IMR-90 (cell line): ENCODE results near the gene PTRH2. TPM values are rescaled to one million over a fixed set of nuclear protein-coding genes. Genes with fewer than 3 reads are reported as not detected.
A peak's percentile ranks its signal among the peaks of the same experiment; 100 is the strongest.

Experiments used
- ATAC-seq: fragments of 200-7000 bp; cut with Tn5 transposase; 2 replicates; pipeline ENCODE4 v1.9.1; 2020; ENCODE audit warnings: low read depth, mild to moderate bottlenecking, moderate library complexity
- BruUV-seq: library from RNA; stranded (reverse); fragments of 400-500 nt; replicated peaks from 2 replicates; lab custom pipeline; 2021; lab: Mats Ljungman, UMichigan
- CTCF ChIA-PET: fragments of 300-600 bp; formaldehyde crosslinking; extraction: SDS; loops from one replicate; lab custom pipeline; 2021; ENCODE audit warnings: antibody characterized with exemption; lab: Yijun Ruan, JAX
- POLR2A ChIA-PET: fragments of 300-600 bp; sonication (Branson Sonifier 250); formaldehyde crosslinking; loops from one replicate; lab custom pipeline; 2022; ENCODE audit warnings: antibody characterized with exemption; ENCODE audit not compliant: unreplicated experiment; lab: Charles Lee
- DNase-seq: peaks from one replicate; pipeline ENCODE4 v3.0.0; 2013
- H2AFZ ChIP-seq: replicated peaks from 2 replicates; pipeline ENCODE3; 2013; ENCODE audit warnings: low read length, mild to moderate bottlenecking; ENCODE audit not compliant: poor library complexity
- H2AK5ac ChIP-seq: 2 replicates; pipeline ENCODE4 v1.6.1; 2013; ENCODE audit warnings: low read depth, low read length, inconsistent platforms
- H2AK9ac ChIP-seq: replicated peaks from 2 replicates; pipeline ENCODE3; 2013; ENCODE audit warnings: mild to moderate bottlenecking, low read depth, low read length, moderate library complexity; ENCODE audit not compliant: poor library complexity
- H2BK120ac ChIP-seq: 2 replicates; pipeline ENCODE4 v1.6.1; 2013; ENCODE audit warnings: low read depth, low read length, inconsistent platforms
- H2BK15ac ChIP-seq: 3 replicates; pipeline ENCODE4 v1.6.1; 2013; ENCODE audit warnings: low read depth, low read length, inconsistent platforms
- H2BK20ac ChIP-seq: 2 replicates; pipeline ENCODE4 v1.6.1; 2013; ENCODE audit warnings: low read depth, mild to moderate bottlenecking, inconsistent platforms, low read length, moderate library complexity
- H2BK5ac ChIP-seq: 2 replicates; pipeline ENCODE4 v1.6.1; 2013; ENCODE audit warnings: mild to moderate bottlenecking, low read depth, low read length, inconsistent platforms; ENCODE audit not compliant: poor library complexity, severe bottlenecking
- H3K14ac ChIP-seq: replicated peaks from 2 replicates; pipeline ENCODE4 v1.6.1; 2013; ENCODE audit warnings: low read depth, low read length, inconsistent platforms
- H3K18ac ChIP-seq: 2 replicates; pipeline ENCODE4 v1.6.1; 2013; ENCODE audit warnings: low read depth, low read length, control low read depth
- H3K23ac ChIP-seq: 2 replicates; pipeline ENCODE4 v1.6.1; 2013; ENCODE audit warnings: low read depth, low read length, inconsistent platforms
- H3K27ac ChIP-seq: 2 replicates; pipeline ENCODE4 v1.5.1; 2013; ENCODE audit warnings: mild to moderate bottlenecking, control low read depth, low read length; ENCODE audit not compliant: insufficient read depth
- H3K27me3 ChIP-seq: 2 replicates; pipeline ENCODE4 v1.6.1; 2013; ENCODE audit warnings: low read length; ENCODE audit not compliant: control insufficient read depth, insufficient read depth
- H3K36me3 ChIP-seq: 2 replicates; pipeline ENCODE4 v1.6.1; 2013; ENCODE audit warnings: low read length, mixed read lengths; ENCODE audit not compliant: control insufficient read depth, insufficient read depth
- H3K4ac ChIP-seq: 2 replicates; pipeline ENCODE4 v1.6.1; 2013; ENCODE audit warnings: low read depth, low read length, inconsistent platforms
- H3K4me1 ChIP-seq: 2 replicates; pipeline ENCODE4 v1.6.1; 2013; ENCODE audit warnings: low read length, mixed read lengths; ENCODE audit not compliant: control insufficient read depth, insufficient read depth
- H3K4me2 ChIP-seq: 2 replicates; pipeline ENCODE4 v1.6.1; 2013; ENCODE audit warnings: low read depth, mild to moderate bottlenecking, control low read depth, low read length, moderate library complexity
- H3K4me3 ChIP-seq: 2 replicates; pipeline ENCODE4 v1.5.1; 2013; ENCODE audit warnings: low read depth, mild to moderate bottlenecking, control low read depth, low read length, moderate library complexity; ENCODE audit not compliant: insufficient read depth
- H3K56ac ChIP-seq: 2 replicates; pipeline ENCODE4 v1.6.1; 2013; ENCODE audit warnings: low read length, inconsistent platforms; ENCODE audit not compliant: insufficient read depth; ENCODE audit errors: extremely low read depth
- H3K79me1 ChIP-seq, 2 experiments: 2 replicates each; pipeline ENCODE4 v1.6.1; 2013; ENCODE audit warnings: low read length in 2 of 2, inconsistent platforms in 1 of 2, low read depth in 1 of 2
- H3K9ac ChIP-seq: 2 replicates; pipeline ENCODE4 v1.6.1; 2013; ENCODE audit warnings: low read depth, low read length, control low read depth
- H3K9me1 ChIP-seq: 2 replicates; pipeline ENCODE4 v1.6.1; 2013; ENCODE audit warnings: low read length, inconsistent platforms; ENCODE audit not compliant: insufficient read depth
- H3K9me3 ChIP-seq: 2 replicates; pipeline ENCODE4 v1.6.1; 2013; ENCODE audit warnings: low read length; ENCODE audit not compliant: control insufficient read depth, insufficient read depth
- H4K20me1 ChIP-seq: 2 replicates; pipeline ENCODE4 v1.6.1; 2013; ENCODE audit warnings: low read length, inconsistent platforms; ENCODE audit not compliant: insufficient read depth
- H4K5ac ChIP-seq: 2 replicates; pipeline ENCODE4 v1.6.1; 2013; ENCODE audit warnings: mild to moderate bottlenecking, low read depth, low read length, control low read depth
- H4K8ac ChIP-seq, 2 experiments: 2 replicates each; pipeline ENCODE4 v1.6.1; 2013; ENCODE audit warnings: low read depth in 2 of 2, low read length in 2 of 2, control low read depth in 1 of 2, inconsistent platforms in 1 of 2
- H4K91ac ChIP-seq: 2 replicates; pipeline ENCODE4 v1.6.1; 2013; ENCODE audit warnings: low read depth, low read length, inconsistent platforms; ENCODE audit not compliant: insufficient read depth
- BHLHE40 ChIP-seq: fragments of 150-350 bp; IDR thresholded peaks from 2 replicates; pipeline ENCODE4 v1.6.1; 2016; ENCODE audit warnings: mild to moderate bottlenecking, low read depth, low read length
- MAFK ChIP-seq: IDR thresholded peaks from 2 replicates; pipeline ENCODE4 v1.6.1; 2012; ENCODE audit warnings: low read depth, low read length, improper control_type of control experiment
- RFX5 ChIP-seq: IDR thresholded peaks from 2 replicates; pipeline ENCODE4 v1.8.0; 2012; ENCODE audit warnings: low read depth, mild to moderate bottlenecking, low read length, moderate library complexity
- WGBS, 2 experiments: methylation state at CpG; one replicate each; pipeline versions ENCODE4 v1.1.5 to v1.1.7; 2013; ENCODE audit warnings: missing lambda C conversion rate in 2 of 2; ENCODE audit not compliant: insufficient read length in 1 of 2; ENCODE audit errors: extremely low coverage in 2 of 2; 5-methylcytosine and 5-hydroxymethylcytosine counted together
- dilution Hi-C: fragments of 300-500 bp; cut with HindIII; formaldehyde crosslinking; loops from one replicate; pipeline ENCODE4 v1.14.3; 2018; ENCODE audit warnings: low sequenced_read_pairs; ENCODE audit not compliant: unreplicated experiment
- in situ Hi-C: fragments of 300-500 bp; cut with MboI; formaldehyde crosslinking; loops from 3 replicates; pipeline ENCODE4 v1.14.3; 2019; ENCODE audit warnings: low sequenced_read_pairs, inconsistent platforms, mixed read lengths
- intact Hi-C: fragments of 100-400 bp; cut with micrococcal nuclease; formaldehyde crosslinking; loops from 2 replicates; pipeline ENCODE4 v1.10.0; 2022
- polyA plus RNA-seq, 3 experiments: library from polyadenylated mRNA; depleted of rRNA; stranded (reverse); fragments of >200 nt; gene quantifications; 2 replicates each; pipeline ENCODE4 v1.2.3, GENCODE V29; 2012; ENCODE audit warnings: low replicate concordance in 1 of 3
- total RNA-seq: library from RNA; depleted of rRNA; stranded (reverse); fragments of >200 nt; gene quantifications from 2 replicates; pipeline ENCODE4 v1.2.3, GENCODE V29; 2012

Gene PTRH2
- total and polyA plus RNA-seq, 2 of the 4 experiments (the other 2 are of a cell fraction) = 24.9 to 49.7 TPM

- TF ChIP-seq MAFK (no peak), RFX5 (no peak), BHLHE40 (no peak)
- no peak for DNase-seq
- Histone ChIP-seq H3K9me1 (peaks cover 3% of the 10 kb centered on the region), H3K36me3 (peaks cover 39% of the 10 kb centered on the region), H3K56ac (no peak overlapping the region), H3K9ac (no peak overlapping the region), H2AFZ (no peak overlapping the region), H2AK9ac (no peak overlapping the region), H2BK15ac (no peak overlapping the region), H3K4me3 (no peak overlapping the region), H2BK20ac (no peak overlapping the region), H4K8ac (no peak overlapping the region), H3K4me2 (no peak overlapping the region), H4K5ac (no peak overlapping the region), H2BK5ac (peak overlapping the region; percentile 48), H3K4ac (no peak overlapping the region), H3K79me1 (peaks cover 29 to 56% of the 10 kb centered on the region in 2 experiments), H2BK120ac (no peak overlapping the region), H4K20me1 (peaks cover 3% of the 10 kb centered on the region; the same call in 1 of the 2 replicates), H3K18ac (no peak overlapping the region), H3K23ac (no peak overlapping the region; the same call in 1 of the 2 replicates), H3K27me3 (no peaks in the 10 kb centered on the region), H2AK5ac (no peak overlapping the region), H3K14ac (no peak overlapping the region), H4K91ac (no peak overlapping the region), H3K4me1 (peaks cover 11% of the 10 kb centered on the region), H3K27ac (no peak overlapping the region), H3K9me3 (no peaks in the 10 kb centered on the region)
- dilution Hi-C loops = no loop called here
- CTCF ChIA-PET = no interaction called here
- no CpG with 5 or more reads among the region's 1 CpG for WGBS, 2 experiments
- BruUV-seq = no TSS peak
- POLR2A ChIA-PET = no interaction called here
- no peak for ATAC-seq
- in situ Hi-C loops = loop anchor here (5.0 kb wide), 1 partner anchor 48 kb away; no protein-coding TSS in a partner anchor
- intact Hi-C loops = no loop called here
Observed at GRCh38 chr17:59675231-59675630, 32.0 kb downstream of the PTRH2 start.
